Right ventricle myocardium inferior (tissue), 1 donor: ENCODE data around the gene SHB. TPM values are rescaled to one million over a fixed set of nuclear protein-coding genes. Genes with fewer than 3 reads are reported as not detected.
A peak's percentile ranks its signal among the peaks of the same experiment; 100 is the strongest.
"Not testable (repeated sequence)": the region's sequence is repeated elsewhere in the genome, so short reads cannot be mapped to it uniquely, and the experiment has no call there.

Experiments used
- ATAC-seq: fragments of 200-7000 bp; cut with Tn5 transposase; one replicate; pipeline ENCODE4 v1.9.1; 2020; ENCODE audit warnings: mild to moderate bottlenecking, moderate library complexity
- DNase-seq: peaks from one replicate; pipeline ENCODE4 v3.0.0; 2021; ENCODE audit errors: missing footprints
- intact Hi-C: fragments of 100-400 bp; cut with DNase I; formaldehyde crosslinking; loops from one replicate; pipeline ENCODE4 v1.11.0; 2022
- total RNA-seq: library from RNA; stranded (reverse); fragmentation: NEBNext Ultra II Directional; extraction: Animal tissue kit (Norgen Biotek cat#: 25700); gene quantifications from one replicate; pipeline ENCODE4 v1.2.1, GENCODE V29; 2021
- donor health status: DM: no; HTN: yes; CAD: no; lungs with severe emphysema.

SHB gene
- total RNA-seq, 1 donor from 2014 or later = 14.7 TPM

DNA sequence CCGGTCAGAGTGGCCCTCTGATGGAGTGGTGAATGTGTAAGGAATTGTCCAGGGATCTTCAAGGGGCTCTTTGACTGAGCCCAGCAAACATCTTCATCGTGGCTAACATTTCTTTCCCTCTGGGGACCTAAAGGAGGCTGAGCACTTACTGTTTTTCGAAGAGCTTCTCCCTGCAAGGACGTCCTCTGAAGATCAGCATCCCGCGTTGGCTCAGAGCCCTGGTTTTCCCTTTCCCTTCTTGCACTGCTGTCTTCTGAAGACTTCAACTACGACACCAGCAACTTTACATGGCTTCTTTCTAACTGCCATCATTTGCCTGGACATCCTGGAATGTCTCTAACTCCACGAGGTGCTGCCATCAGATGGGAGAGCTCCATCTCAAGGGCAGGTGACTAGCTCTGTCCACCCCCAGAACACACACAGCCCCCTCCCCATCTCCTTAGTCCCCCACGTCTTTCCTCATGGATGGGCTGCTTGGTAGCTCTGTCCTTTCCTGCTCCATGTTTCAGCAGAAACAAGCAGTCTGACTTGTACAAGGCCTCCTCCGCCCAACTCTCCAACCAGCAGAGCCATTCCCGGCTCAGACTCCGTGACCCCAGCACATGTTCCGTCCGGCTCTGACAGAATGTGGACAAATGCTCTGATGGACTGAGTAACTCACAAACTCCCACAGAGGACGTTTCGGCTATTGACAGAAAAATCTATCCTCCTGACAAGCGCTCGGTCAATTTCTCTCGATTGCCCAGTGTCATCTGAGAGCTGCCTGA, 17.1 kb downstream of the SHB start:
- intact Hi-C loops = no loop called here
- DNase-seq = no peak
- no peak for ATAC-seq

DNA sequence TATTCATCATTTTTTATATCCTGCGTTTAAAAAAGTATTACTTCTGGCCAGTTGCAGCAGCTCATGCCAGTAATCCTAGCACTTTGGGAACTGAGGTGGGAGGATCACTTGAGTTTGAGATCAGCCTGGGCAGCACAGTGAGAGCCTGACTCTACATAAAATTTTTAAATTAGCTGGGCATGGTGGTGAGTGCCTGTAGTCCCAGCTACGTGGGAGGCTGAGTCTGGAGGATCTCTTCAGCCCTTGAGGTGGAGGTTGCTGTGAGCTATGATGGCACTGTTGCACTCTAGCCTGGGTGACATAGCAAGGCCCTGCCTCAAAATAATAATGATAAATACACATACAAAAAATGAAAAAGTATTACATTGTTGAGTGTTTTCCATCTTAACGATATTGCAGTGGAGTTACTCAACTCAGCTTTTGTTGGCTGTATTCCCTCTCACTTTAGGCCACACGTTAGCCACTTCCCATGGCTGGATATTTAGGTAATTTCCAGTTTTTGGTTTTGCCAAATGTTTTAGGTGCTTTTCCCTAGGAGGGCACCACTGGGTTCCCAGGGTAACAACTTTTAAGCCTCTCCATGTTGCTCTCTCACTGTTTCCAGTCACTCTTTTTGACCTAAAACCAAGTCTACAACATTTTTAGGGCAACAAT, 20.6 kb downstream of the SHB start:
- intact Hi-C loops = loop anchor here (5.0 kb wide), 1 partner anchor 56 kb away; no protein-coding TSS in a partner anchor
- no peak for DNase-seq

GRCh38 chr9:38047301-38048251, 21.5 kb downstream of the SHB start:
- ATAC-seq (peak; percentile 88), DNase-seq (peak; percentile 82)
- intact Hi-C loops = loop anchor here (2.0 to 5.0 kb wide), 2 partner anchors 19 to 55 kb away; no protein-coding TSS in a partner anchor

More for the DNA sequence above, 20.6 kb downstream of the SHB start:
- no peak for ATAC-seq

DNA sequence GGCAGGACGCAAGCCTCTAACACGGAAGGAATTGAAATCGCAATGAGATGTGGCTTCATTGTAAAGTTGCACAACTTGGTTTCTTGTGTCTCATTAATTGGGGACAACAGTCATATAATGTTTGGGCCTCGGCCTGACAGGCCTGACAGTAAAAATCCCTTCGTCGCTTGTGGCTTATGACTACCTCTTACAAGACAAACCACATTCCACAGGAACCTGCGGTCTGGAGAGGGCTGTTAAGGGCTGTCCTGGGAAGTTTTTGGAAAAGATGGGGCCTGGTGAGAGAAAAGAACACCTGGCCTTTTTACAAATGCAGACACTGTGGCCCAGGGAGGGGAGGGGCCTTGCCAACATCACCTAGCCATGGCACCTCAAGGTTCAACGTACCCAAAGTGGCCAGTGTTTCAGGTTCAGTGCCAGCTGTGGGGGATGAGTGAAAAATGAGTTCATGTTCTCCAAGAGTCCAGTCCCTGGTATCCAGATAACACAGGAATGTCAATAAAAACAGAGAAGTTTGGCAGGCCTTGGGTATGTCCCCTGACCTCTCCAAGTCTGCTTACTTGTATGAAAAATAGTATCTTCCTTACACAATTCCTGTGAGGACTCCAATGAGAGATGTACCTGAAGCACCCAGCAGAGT, 22.2 kb downstream of the SHB start:
- peak; percentile 13 for ATAC-seq
- DNase-seq = no peak
- intact Hi-C loops = loop anchor here (2.0 to 5.0 kb wide), 2 partner anchors 20 to 54 kb away; no protein-coding TSS in a partner anchor

DNA sequence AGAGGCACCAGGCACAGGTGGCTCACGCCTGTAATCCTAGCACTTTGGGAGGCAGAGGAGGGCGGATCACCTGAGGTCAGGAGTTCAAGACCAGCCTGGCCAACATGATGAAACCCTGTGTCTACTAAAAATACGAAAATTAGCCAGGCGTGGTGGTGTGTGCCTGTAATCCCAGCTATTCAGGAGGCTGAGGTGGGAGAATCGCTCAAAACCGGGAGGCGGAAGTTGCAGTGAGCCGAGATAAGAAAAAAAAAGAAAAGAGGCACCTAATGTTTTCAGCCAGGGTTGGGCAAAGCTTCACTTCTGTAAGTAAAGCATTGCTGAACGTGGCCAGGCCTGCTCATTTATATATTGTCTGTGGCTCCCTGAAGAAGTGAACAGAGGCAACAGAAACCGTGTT, 23.1 kb downstream of the SHB start:
- not testable (repeated sequence) for ATAC-seq, DNase-seq
- intact Hi-C loops = loop anchor here (2.0 to 5.0 kb wide), 2 partner anchors 21 to 54 kb away; no protein-coding TSS in a partner anchor

DNA sequence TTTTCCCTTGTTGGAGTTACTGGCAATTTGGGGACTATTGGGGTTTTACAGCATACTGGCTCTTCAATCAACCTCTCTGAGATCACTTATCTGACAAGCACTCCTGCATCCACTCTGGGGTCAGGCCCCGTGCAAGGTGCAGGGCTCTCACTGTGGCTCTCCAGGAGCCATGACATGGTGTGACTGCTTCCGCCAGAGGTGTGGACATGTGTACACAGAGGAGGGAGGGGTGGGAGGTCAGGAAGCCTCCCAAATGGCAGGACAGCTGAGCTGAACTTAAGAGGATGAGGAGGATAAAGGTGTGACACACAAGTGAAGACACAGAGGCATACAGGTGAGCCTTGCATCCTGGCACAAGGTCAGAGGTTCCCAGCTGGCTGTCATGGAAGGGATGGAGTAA, 24.3 kb downstream of the SHB start:
- intact Hi-C loops = loop anchor here (5.0 kb wide), 1 partner anchor 52 kb away; no protein-coding TSS in a partner anchor
- no peak for ATAC-seq
- DNase-seq = no peak

DNA sequence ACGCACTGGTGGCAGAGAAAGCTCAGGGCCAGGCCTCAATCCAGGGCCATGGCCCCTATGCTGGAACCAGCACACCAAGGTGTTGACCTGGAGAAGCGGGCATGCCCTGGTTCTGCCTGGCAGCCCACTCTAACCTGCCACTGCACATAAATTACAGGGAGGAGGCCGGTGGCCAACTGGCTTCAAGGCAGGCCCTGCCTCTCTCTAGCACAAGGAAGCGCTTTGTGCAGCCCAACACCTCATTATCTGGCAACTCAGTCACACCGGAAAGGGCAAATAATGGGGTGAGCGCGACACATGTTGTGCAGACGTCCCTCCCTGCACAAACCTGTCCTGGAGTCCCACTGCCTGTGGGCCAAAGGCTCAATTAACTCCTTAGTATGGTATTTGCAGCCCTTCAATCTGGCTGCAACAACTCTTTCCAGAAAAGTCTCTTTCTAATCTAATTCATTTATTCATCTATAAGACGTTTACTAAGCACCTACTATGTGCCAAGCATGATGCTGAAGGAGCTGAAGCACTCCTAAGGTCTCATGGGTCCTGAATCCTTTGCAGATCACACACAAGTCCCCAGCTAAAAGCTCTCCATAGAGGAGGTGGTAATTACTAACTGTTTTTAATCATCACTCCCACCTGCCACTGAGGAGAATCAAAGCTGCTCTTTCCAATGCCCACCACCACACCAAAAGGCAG, 24.9 kb downstream of the SHB start:
- intact Hi-C loops = no loop called here
- DNase-seq (no peak), ATAC-seq (no peak)

- ATAC-seq = peak; percentile 23
- no peak for DNase-seq
- intact Hi-C loops = no loop called here
Observed at GRCh38 chr9:38042626-38043357, 26.2 kb downstream of the SHB start.

- DNase-seq (no peak), ATAC-seq (no peak)
- intact Hi-C loops = no loop called here
Observed at GRCh38 chr9:38041564-38042243, 27.3 kb downstream of the SHB start.

DNA sequence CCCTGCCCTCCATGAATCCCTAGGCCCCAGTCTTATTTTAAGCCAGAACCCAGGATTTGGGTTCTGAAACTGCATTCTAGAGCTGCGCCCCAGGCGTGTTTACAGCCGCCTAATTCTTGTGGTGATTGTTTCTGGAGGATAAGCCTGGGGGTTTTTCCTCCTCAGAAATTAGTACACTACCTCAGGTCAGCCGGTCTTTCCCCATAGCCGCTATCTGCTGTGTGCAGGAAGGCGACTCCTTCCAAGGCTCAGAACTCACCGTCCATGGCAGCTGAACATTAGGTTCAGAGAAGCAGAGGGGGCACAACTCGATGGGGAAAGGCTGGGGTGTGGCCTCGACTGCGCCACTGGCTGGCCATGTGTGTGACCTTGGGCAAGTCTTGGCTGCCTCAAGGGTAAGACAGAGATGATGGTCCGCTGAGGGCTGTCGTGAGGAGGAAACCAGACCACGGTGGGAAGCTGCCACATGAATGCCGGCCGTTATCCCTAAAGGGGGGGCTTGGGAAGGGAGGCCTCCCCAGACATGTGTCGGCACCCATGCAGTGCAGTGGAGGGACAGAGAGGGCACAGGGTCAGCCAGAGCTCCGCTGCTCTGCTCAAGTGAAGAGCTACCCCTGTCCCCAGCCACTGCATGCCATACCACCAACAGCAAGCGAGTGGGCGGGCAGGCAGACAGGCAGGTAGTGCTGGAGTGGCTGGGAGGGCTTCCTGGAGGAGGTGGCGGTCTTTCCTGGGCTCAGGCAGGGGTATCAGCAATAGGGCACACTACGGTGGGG, 28.9 kb downstream of the SHB start:
- DNase-seq (no peak), ATAC-seq (no peak)
- intact Hi-C loops = loop anchor here (5.0 kb wide), 1 partner anchor 37 kb away; no protein-coding TSS in a partner anchor

- ATAC-seq (no peak), DNase-seq (no peak)
- intact Hi-C loops = loop anchor here (5.0 kb wide), 1 partner anchor 38 kb away; no protein-coding TSS in a partner anchor
Observed at GRCh38 chr9:38039090-38039906, 29.7 kb downstream of the SHB start.

DNA sequence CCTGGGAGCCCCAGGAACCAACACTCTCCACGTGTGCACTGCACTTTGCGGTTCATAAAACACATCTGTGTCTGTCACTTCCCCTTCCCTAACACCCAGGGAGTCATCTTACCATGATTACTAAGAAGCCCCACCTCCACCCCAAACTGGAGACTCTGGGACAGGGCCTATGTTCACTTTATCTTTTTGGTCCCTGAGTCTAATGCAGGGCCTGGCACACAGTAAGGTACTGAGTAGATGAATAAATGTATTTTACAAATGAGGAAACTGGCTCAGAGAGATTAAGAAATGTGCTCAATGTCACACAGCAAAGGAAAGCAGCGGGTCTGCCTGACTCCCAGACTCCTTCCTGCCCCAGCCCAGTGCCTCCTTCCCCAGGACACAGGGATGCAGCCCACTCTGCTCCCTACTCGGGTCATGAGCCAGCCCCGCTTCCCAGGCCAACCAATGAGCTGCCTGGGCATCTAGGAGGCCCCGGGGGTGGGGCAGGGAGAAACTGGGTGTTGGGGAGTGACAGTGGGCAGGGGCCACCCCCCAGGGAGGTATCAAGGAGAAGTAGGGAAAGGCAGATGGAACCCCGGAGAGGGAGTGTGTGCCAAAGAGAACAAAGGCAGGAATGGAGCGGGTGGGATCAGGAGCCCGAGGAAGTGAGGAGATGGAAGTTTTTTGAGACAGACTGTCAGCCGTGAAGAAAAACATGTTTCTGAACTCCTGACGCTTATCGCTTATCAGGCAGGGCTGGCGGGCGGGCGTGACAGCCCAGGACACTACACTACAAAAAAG, 30.5 kb downstream of the SHB start:
- ATAC-seq = peak; percentile 18
- intact Hi-C loops = loop anchor here (5.0 kb wide), 1 partner anchor 39 kb away; no protein-coding TSS in a partner anchor
- DNase-seq = peak; percentile 74

DNA sequence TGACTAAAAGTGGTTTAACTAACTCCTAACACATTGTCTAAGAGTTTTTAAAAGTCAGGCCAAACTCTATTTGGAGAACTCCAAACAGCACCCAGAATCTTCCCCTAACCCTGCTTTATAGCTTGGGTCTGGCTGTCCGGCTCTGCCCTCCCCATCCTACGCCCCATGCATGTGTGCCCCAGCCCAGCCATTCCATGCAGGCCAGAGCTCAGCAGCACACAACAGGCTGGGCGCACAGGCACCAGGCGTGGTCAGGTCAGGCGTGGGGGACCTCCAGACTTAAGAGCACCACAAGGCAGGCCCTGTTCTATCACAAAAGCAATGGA, 31.1 kb downstream of the SHB start:
- ATAC-seq (no peak), DNase-seq (no peak)
- intact Hi-C loops = loop anchor here (5.0 kb wide), 1 partner anchor 39 kb away; no protein-coding TSS in a partner anchor

GRCh38 chr9:38036359-38037084, 32.5 kb downstream of the SHB start:
- ATAC-seq = no peak
- intact Hi-C loops = loop anchor here (5.0 kb wide), 1 partner anchor 41 kb away; no protein-coding TSS in a partner anchor

More at GRCh38 chr9:38036359-38037084, 32.5 kb downstream of the SHB start:
- no peak for DNase-seq
